Measurements from ENCODE around the gene SLIT3. TPM values are rescaled to one million over a fixed set of nuclear protein-coding genes. Genes with fewer than 3 reads are reported as not detected.

The SLIT3 gene
- total and polyA plus RNA-seq, 10 of the 15 experiments (the other 5 are each of a cell fraction or from before 2014, with no cell fraction given): 0.05 TPM; not detected in 9

DNA sequence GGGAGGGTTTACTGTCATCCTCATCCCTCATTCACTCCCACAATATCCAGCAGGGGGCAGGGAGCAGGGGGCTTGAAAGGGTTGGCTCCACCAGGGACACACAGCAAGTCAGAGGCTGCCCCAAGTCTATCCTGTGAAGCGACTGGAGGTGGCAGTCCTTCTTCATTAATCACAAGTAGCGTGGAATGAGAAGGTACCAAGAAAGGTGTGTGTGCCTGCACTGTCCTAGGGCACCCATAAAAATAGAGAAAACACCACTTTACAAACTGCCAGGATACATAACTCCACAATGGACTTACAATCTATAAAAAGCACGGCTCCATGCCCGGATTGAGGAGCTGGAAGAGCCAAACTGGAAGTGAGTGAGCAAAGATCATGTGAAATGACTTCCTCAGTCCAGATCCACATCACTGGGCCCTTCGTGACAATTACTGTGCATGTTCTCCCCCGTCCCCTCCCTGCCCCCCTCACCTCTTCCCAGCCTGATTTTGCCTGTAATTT is 183.9 kb downstream of the SLIT3 start:
- RAD21 ChIA-PET (ENCODE audit: unreplicated experiment): no interaction called here
- CTCF ChIA-PET: no interaction called here
- intact Hi-C loops (cut with micrococcal nuclease; ENCODE audit: unreplicated experiment): no loop called here
- no TSS peak for BruUV-seq (replicated peaks)
- Histone ChIP-seq H4K20me1 (ENCODE audit: control insufficient read depth, insufficient read depth) (no peaks in the 10 kb centered on the region), H3K9ac (ENCODE audit: control insufficient read depth, insufficient read depth, low read length) (no peak overlapping the region), H3K4me3 (no peak overlapping the region), H3K9me3 (replicated peaks; ENCODE audit: control insufficient read depth, insufficient read depth, low read length) (no peaks in the 10 kb centered on the region), H3K4me1 (ENCODE audit: control insufficient read depth, insufficient read depth, low read length) (no peaks in the 10 kb centered on the region), H3K4me2 (ENCODE audit: control insufficient read depth, insufficient read depth) (no peak overlapping the region), H3K27me3 (replicated peaks in 1 of 2; ENCODE audit: control insufficient read depth in 2 of 2, insufficient read depth in 2 of 2, low read length in 1 of 2) (no peaks in the 10 kb centered on the region; a peak in 2 of 4 replicates), H2AFZ (ENCODE audit: control insufficient read depth, low read depth, low read length) (no peak overlapping the region), H3K36me3 (ENCODE audit: control insufficient read depth in 2 of 2, insufficient read depth in 2 of 2, low read length in 1 of 2) (no peaks in the 10 kb centered on the region), H3K27ac (ENCODE audit: control insufficient read depth, insufficient read depth) (no peak overlapping the region), H3K79me2 (ENCODE audit: control insufficient read depth, insufficient read depth, low read length) (no peaks in the 10 kb centered on the region)
- POLR2A ChIA-PET: no interaction called here
- FAIRE-seq (no peak), DNase-seq (ENCODE audit: low read depth, low spot score) (no peak), ATAC-seq (no peak)
- WGBS (ENCODE audit: insufficient coverage, insufficient replicate concordance, low lambda C conversion rate, missing lambda C conversion rate): 3% methylated on average over 6 of the region's 6 CpGs
- in situ Hi-C loops (cut with MboI): no loop called here
- SMC1A ChIA-PET (ENCODE audit: uncharacterized antibody, unreplicated experiment): no interaction called here
- TF ChIP-seq CBX5 (IDR thresholded peaks at IDR 0.05; ENCODE audit: low read depth): no peak
- TF ChIP-seq IKZF2 (IDR thresholded peaks at IDR 0.05): no peak
- no peak for TF ChIP-seq ETV6 (conservative IDR thresholded peaks at IDR 0.05 in 1 of 2, IDR thresholded peaks at IDR 0.05 in 1 of 2; ENCODE audit: borderline replicate concordance in 1 of 2, low read depth in 1 of 2)
- TF ChIP-seq, protein P1, sequence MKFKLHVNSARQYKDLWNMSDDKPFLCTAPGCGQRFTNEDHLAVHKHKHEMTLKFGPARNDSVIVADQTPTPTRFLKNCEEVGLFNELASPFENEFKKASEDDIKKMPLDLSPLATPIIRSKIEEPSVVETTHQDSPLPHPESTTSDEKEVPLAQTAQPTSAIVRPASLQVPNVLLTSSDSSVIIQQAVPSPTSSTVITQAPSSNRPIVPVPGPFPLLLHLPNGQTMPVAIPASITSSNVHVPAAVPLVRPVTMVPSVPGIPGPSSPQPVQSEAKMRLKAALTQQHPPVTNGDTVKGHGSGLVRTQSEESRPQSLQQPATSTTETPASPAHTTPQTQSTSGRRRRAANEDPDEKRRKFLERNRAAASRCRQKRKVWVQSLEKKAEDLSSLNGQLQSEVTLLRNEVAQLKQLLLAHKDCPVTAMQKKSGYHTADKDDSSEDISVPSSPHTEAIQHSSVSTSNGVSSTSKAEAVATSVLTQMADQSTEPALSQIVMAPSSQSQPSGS (IDR thresholded peaks at IDR 0.05; ENCODE audit: low read length): no peak
- no peak for TF ChIP-seq MEF2A (IDR thresholded peaks at IDR 0.05; ENCODE audit: insufficient read depth, low read depth, low read length)
- no peak for TF ChIP-seq SP1 (IDR thresholded peaks at IDR 0.05; ENCODE audit: low read depth, low read length)
- no peak for TF ChIP-seq EZH2 (IDR thresholded peaks at IDR 0.05; ENCODE audit: borderline replicate concordance, control insufficient read depth, low read depth, low read length)
- TF ChIP-seq TCF3 (IDR thresholded peaks at IDR 0.05; ENCODE audit: borderline replicate concordance, insufficient read depth, low read depth, low read length): no peak
- no peak for TF ChIP-seq RBBP5 (conservative IDR thresholded peaks at IDR 0.05)
- TF ChIP-seq, protein P2, sequence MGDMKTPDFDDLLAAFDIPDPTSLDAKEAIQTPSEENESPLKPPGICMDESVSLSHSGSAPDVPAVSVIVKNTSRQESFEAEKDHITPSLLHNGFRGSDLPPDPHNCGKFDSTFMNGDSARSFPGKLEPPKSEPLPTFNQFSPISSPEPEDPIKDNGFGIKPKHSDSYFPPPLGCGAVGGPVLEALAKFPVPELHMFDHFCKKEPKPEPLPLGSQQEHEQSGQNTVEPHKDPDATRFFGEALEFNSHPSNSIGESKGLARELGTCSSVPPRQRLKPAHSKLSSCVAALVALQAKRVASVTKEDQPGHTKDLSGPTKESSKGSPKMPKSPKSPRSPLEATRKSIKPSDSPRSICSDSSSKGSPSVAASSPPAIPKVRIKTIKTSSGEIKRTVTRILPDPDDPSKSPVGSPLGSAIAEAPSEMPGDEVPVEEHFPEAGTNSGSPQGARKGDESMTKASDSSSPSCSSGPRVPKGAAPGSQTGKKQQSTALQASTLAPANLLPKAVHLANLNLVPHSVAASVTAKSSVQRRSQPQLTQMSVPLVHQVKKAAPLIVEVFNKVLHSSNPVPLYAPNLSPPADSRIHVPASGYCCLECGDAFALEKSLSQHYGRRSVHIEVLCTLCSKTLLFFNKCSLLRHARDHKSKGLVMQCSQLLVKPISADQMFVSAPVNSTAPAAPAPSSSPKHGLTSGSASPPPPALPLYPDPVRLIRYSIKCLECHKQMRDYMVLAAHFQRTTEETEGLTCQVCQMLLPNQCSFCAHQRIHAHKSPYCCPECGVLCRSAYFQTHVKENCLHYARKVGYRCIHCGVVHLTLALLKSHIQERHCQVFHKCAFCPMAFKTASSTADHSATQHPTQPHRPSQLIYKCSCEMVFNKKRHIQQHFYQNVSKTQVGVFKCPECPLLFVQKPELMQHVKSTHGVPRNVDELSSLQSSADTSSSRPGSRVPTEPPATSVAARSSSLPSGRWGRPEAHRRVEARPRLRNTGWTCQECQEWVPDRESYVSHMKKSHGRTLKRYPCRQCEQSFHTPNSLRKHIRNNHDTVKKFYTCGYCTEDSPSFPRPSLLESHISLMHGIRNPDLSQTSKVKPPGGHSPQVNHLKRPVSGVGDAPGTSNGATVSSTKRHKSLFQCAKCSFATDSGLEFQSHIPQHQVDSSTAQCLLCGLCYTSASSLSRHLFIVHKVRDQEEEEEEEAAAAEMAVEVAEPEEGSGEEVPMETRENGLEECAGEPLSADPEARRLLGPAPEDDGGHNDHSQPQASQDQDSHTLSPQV (IDR thresholded peaks at IDR 0.05): no peak
- TF ChIP-seq, protein P3, sequence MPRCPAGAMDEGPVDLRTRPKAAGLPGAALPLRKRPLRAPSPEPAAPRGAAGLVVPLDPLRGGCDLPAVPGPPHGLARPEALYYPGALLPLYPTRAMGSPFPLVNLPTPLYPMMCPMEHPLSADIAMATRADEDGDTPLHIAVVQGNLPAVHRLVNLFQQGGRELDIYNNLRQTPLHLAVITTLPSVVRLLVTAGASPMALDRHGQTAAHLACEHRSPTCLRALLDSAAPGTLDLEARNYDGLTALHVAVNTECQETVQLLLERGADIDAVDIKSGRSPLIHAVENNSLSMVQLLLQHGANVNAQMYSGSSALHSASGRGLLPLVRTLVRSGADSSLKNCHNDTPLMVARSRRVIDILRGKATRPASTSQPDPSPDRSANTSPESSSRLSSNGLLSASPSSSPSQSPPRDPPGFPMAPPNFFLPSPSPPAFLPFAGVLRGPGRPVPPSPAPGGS (IDR thresholded peaks at IDR 0.05; ENCODE audit: borderline replicate concordance, insufficient read depth, low read depth, low read length, poor library complexity, severe bottlenecking): no peak
- TF ChIP-seq YBX1 (IDR thresholded peaks at IDR 0.05): no peak
- TF ChIP-seq CBFB (IDR thresholded peaks at IDR 0.05; ENCODE audit: low read depth): no peak
- no peak for TF ChIP-seq ATF7 (IDR thresholded peaks at IDR 0.05; ENCODE audit: low read depth)
- TF ChIP-seq TAF1 (IDR thresholded peaks at IDR 0.05; ENCODE audit: borderline replicate concordance, low read depth, low read length): no peak
